Muscle layer of duodenum (tissue), 2 donors: ENCODE results near the gene PGAP1.

Experiments
- H3K27ac ChIP-seq: one replicate; pipeline ENCODE4 v1.7.0; 2013; ENCODE audit warnings: mild to moderate bottlenecking, low read length
- H3K27me3 ChIP-seq: one replicate; pipeline ENCODE4 v1.7.0; 2013; ENCODE audit warnings: low read depth, mild to moderate bottlenecking, control low read depth, low read length
- H3K36me3 ChIP-seq, 2 donors: one replicate each; pipeline ENCODE4 v1.7.0; 2013; ENCODE audit warnings: low read length in 2 of 2, control low read depth in 1 of 2, mild to moderate bottlenecking in 1 of 2; ENCODE audit not compliant: insufficient read depth in 2 of 2, control insufficient read depth in 1 of 2
- H3K4me1 ChIP-seq, 2 donors: one replicate each; pipeline ENCODE4 v1.7.0; 2013; ENCODE audit warnings: low read length in 2 of 2, mild to moderate bottlenecking in 2 of 2, control low read depth in 1 of 2, moderate library complexity in 1 of 2; ENCODE audit not compliant: insufficient read depth in 2 of 2, control insufficient read depth in 1 of 2
- H3K4me3 ChIP-seq, 2 donors: one replicate each; pipeline ENCODE4 v1.7.0; 2013; ENCODE audit warnings: low read length in 2 of 2, low read depth in 1 of 2, mild to moderate bottlenecking in 1 of 2
- H3K9me3 ChIP-seq, 2 donors: one replicate each; pipeline ENCODE4 v1.7.0; 2013; ENCODE audit warnings: low read length in 2 of 2, control low read depth in 1 of 2, mild to moderate bottlenecking in 1 of 2; ENCODE audit not compliant: control insufficient read depth in 1 of 2
- donor health status: healthy.

The PGAP1 gene

DNA sequence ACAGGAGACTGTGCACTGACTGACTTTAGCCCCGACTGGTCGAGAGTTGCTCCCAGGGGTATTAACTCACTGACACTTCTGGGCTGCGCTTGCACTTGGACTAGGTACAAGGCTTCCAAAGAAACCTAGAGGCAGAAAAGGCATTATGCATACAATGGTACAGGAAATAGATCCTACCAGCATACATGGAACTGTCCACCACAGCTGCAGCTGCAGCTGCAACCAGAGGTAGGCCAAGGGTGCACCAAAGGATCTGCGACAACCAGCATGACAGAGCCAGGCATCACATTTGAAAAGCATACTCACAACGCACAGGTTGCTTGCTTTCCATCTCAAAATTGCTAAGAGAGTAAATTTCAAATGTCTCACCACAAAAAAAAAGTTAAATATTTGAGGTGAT lies 22.6 kb upstream of the PGAP1 start:
- no peak overlapping the region for H3K27ac ChIP-seq
- H3K27me3 ChIP-seq, result no peaks in the 10 kb centered on the region
- no peak overlapping the region for H3K4me3 ChIP-seq
- H3K4me1 ChIP-seq, result no peaks in the 10 kb centered on the region
- H3K36me3 ChIP-seq, result no peaks in the 10 kb centered on the region
- H3K9me3 ChIP-seq, result no peaks in the 10 kb centered on the region

GRCh38 chr2:196944570-196944969 lies 18.1 kb upstream of the PGAP1 start:
- no peaks in the 10 kb centered on the region for H3K27me3 ChIP-seq
- no peaks in the 10 kb centered on the region for H3K4me1 ChIP-seq
- H3K9me3 ChIP-seq, result no peaks in the 10 kb centered on the region
- H3K36me3 ChIP-seq, result no peaks in the 10 kb centered on the region
- H3K27ac ChIP-seq, result no peak overlapping the region
- no peak overlapping the region for H3K4me3 ChIP-seq

DNA sequence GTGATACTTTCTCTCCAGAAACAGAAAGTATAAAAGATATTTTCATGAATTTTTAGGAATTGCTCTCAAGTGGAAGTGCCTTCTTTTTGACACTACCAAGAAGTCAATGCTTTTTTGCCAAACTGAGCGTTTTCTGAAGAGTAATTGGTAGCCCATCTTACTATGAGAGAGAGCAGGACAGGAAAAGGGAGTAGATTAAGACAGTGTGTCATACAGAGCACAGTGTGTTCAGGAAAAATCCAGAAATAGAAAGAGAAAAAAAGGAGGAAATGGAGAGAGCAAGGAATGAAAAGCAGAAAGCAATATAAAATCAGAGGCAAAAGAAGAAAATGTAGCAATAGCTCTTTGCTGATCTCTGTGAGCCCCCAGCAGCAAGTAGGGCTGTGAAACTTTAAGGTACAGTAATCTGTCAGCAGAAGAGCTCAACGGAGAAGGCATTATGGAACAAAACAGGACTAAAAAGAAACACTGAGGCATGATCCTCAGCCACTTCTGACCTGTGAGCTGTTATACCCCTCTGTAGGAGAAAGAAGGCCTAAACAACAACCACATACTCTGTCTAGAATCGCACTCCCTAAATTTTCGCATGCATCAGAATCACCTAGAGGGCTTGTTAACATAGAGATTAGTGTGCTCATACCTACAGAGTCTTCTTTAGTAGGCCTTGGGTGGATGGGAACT lies 15.0 kb upstream of the PGAP1 start:
- H3K27ac ChIP-seq, result no peak overlapping the region
- no peaks in the 10 kb centered on the region for H3K36me3 ChIP-seq
- no peaks in the 10 kb centered on the region for H3K27me3 ChIP-seq
- no peak overlapping the region for H3K4me3 ChIP-seq
- no peaks in the 10 kb centered on the region for H3K9me3 ChIP-seq
- no peaks in the 10 kb centered on the region for H3K4me1 ChIP-seq

GRCh38 chr2:196939371-196939770 lies 12.9 kb upstream of the PGAP1 start:
- no peaks in the 10 kb centered on the region for H3K9me3 ChIP-seq
- no peaks in the 10 kb centered on the region for H3K27me3 ChIP-seq
- H3K4me1 ChIP-seq, result no peaks in the 10 kb centered on the region
- no peaks in the 10 kb centered on the region for H3K36me3 ChIP-seq
- no peak overlapping the region for H3K4me3 ChIP-seq
- no peak overlapping the region for H3K27ac ChIP-seq

- H3K9me3 ChIP-seq, result no peaks in the 10 kb centered on the region
- no peaks in the 10 kb centered on the region for H3K36me3 ChIP-seq
- no peak overlapping the region for H3K27ac ChIP-seq
- H3K4me3 ChIP-seq, result no peak overlapping the region
- no peaks in the 10 kb centered on the region for H3K4me1 ChIP-seq
- no peaks in the 10 kb centered on the region for H3K27me3 ChIP-seq
Measured at GRCh38 chr2:196935432-196935831, 8.9 kb upstream of the PGAP1 start.

DNA sequence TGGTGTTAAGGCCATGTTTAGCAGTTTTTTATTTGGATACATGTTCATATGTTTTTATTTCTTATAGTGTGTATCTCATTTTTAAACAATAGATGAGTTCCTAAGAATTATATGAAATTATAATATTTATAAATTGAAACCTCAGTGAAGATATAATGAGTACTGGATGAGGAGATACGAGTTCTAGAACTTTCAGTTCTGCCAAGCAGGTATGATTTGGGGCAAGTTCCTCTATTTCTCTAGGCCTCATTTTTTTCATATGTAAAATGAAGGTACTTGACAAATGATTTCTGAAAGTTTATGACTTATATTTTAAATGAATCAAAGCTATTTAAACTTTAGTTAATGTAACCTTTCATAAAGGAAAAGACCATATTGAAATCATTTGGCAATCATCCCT lies 8.2 kb upstream of the PGAP1 start:
- Histone ChIP-seq H3K4me3 (no peak overlapping the region), H3K27me3 (no peaks in the 10 kb centered on the region), H3K9me3 (no peaks in the 10 kb centered on the region), H3K36me3 (no peaks in the 10 kb centered on the region), H3K27ac (no peak overlapping the region), H3K4me1 (no peaks in the 10 kb centered on the region)

DNA sequence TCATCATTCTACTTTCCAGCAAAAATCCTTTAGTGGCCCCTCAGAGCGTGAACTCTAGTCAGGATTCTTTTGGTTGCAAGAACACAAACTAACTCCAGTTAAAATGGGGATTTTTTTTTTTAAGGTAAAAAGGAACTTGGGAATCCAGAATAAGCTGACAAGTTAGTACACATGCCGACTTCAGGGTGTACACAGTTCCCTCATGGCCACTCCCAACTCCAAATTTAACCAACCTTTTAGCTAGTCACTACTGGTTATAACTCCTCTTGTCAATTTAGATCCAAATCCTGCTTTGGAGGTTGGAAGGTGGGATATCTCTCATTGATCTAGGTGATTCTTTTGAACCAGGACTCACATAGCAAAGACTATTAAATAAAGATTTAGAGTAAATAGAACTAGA lies 5.0 kb upstream of the PGAP1 start:
- Histone ChIP-seq H3K4me1 (peaks cover 0 to 3% of the 10 kb centered on the region in 2 donors), H3K36me3 (no peaks in the 10 kb centered on the region), H3K27ac (no peak overlapping the region)

DNA sequence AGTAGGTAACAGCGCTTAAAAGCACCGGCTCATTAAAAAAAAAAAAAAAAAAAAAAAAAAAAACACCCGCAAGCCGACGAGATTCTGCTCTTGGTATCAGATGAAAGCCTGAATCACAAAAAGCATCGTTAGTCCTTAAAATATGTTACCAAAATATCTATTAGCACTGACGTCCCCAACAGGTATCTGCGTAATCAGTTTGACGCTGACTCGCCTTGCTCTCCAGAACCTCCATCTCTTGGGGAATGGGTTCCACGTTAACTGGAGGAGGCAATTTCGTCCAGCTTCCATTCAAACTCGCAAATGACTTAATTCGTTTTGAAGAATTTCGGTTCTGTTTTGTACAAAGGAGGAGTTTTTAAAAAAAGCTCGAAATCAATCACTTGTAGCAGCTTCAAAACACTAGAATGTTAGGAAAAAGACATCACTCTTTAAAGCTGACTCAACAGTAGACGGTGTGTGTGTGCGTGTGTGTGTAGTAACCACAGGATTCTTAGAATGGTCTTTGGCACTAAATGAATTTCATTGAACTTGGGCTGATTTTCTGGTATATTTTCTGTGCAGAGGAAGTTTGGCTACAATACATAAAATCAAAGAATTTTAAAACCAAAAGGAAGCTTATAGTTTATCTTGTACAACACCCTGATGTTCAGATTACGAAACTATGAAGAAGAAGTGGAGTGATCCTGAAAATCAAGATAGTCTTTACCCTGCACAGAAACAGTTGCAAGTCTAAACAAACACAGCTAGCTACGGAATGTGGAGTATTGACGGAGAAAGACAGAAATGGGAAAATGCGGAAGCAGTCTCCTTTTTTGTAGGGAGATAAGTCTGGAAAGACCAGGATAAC lies 1.1 kb upstream of the PGAP1 start:
- H3K4me1 ChIP-seq, result peaks cover 0 to 13% of the 10 kb centered on the region in 2 donors
- no peaks in the 10 kb centered on the region for H3K27me3 ChIP-seq
- peak overlapping the region; percentile 90 to 96 for H3K4me3 ChIP-seq
- no peaks in the 10 kb centered on the region for H3K9me3 ChIP-seq
- peak overlapping the region; percentile 90 for H3K27ac ChIP-seq
- no peaks in the 10 kb centered on the region for H3K36me3 ChIP-seq

More for the DNA sequence above, 5.0 kb upstream of the PGAP1 start:
- H3K27me3 ChIP-seq, result no peaks in the 10 kb centered on the region
- no peaks in the 10 kb centered on the region for H3K9me3 ChIP-seq
- no peak overlapping the region for H3K4me3 ChIP-seq

- no peaks in the 10 kb centered on the region for H3K36me3 ChIP-seq
- H3K27ac ChIP-seq, result peak overlapping the region; percentile 72
- H3K9me3 ChIP-seq, result no peaks in the 10 kb centered on the region
- peak overlapping the region; percentile 85 to 96 for H3K4me3 ChIP-seq
- H3K27me3 ChIP-seq, result no peaks in the 10 kb centered on the region
- H3K4me1 ChIP-seq, result peaks cover 0 to 13% of the 10 kb centered on the region in 2 donors
Measured at GRCh38 chr2:196925768-196926561, 542 bp downstream of the PGAP1 start.

DNA sequence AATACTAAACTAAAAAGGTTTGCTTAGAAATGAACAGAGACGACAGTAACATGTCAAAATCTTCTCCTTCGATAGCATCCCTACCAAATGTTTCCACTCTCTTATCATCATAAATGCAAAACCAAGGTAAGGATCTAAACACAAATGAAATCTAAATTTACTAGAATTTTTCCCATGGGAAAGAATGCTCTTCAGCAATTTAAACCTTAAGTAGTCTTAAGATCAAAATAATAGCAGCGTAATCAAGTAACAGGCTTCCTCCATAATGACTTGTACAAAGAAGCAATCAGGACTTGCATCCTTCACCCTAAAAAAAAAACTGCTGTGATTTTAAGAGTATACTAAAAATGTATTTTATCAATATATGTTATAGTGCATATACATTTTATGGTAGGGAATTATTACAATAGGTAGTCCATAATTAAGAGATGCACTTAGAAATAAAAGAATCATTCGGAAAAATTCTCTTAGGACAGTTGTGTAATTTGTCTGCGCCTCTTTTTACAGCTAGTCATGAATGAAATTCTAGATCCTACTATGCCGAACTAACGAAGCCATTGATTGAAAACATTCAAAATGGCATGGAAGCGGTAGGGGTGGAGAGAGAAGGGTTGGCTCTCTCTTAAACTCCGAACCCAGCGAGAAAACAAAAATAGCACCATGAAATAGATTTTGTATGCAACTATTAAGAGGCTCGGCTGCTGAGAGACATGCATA lies 1.3 kb downstream of the PGAP1 start:
- no peaks in the 10 kb centered on the region for H3K36me3 ChIP-seq
- H3K4me3 ChIP-seq, result peak overlapping the region; percentile 85 to 96
- peaks cover 0 to 13% of the 10 kb centered on the region in 2 donors for H3K4me1 ChIP-seq
- no peaks in the 10 kb centered on the region for H3K9me3 ChIP-seq
- H3K27ac ChIP-seq, result peak overlapping the region; percentile 72
- H3K27me3 ChIP-seq, result no peaks in the 10 kb centered on the region

DNA sequence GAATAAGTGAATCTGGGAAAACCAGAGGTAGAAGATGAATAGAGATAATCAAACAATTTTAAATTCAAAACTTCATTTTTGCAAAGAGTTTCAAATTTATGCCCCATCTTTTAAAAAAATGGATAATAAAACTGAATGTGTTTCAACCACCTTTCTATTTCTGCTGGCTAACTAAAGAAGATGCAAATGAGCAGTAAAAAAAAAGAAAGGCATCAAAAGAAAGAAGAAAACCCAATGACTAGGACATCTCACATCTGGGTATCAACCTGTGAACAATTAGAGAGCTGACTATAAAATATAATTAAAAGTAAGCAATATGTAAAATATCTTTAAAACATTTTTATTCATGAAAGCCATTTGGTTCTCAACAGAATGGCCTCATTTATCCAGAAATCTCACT lies 2.5 kb downstream of the PGAP1 start:
- Histone ChIP-seq H3K9me3 (no peaks in the 10 kb centered on the region), H3K4me1 (peaks cover 0 to 13% of the 10 kb centered on the region in 2 donors), H3K4me3 (peak overlapping the region in 1 of 2 donors; percentile 85), H3K27ac (no peak overlapping the region), H3K36me3 (no peaks in the 10 kb centered on the region), H3K27me3 (no peaks in the 10 kb centered on the region)
